Esophagus muscularis mucosa (tissue), 4 donors: Measurements from ENCODE around the gene MAGI1. TPM values are rescaled to one million over a fixed set of nuclear protein-coding genes. Genes with fewer than 3 reads are reported as not detected.

Experiments used
- DNase-seq: peaks from one replicate; pipeline ENCODE4 v3.0.0-alpha.2; 2017; ENCODE audit errors: extremely low spot score
- H3K27ac ChIP-seq, 4 donors: fragments of 200-600 bp; sonication (generic); replicated peaks in 1 of 4; 1 replicate in 3 of 4; 2 replicates in 1 of 4; pipeline ENCODE4 v1.5.1; 2016 to 2019; ENCODE audit warnings: mild to moderate bottlenecking in 1 of 4
- H3K27me3 ChIP-seq, 4 donors: fragments of 200-600 bp; sonication (generic); one replicate each; pipeline versions ENCODE4 v1.5.1 to v1.6.0; 2016 to 2019
- H3K36me3 ChIP-seq, 4 donors: fragments of 200-600 bp; sonication (generic); one replicate each; pipeline ENCODE4 v1.5.1; 2016 to 2019
- H3K4me1 ChIP-seq, 4 donors: fragments of 200-600 bp; sonication (generic); one replicate each; pipeline ENCODE4 v1.5.1; 2016 to 2019
- H3K4me3 ChIP-seq, 4 donors: fragments of 200-600 bp; sonication (generic); 1 replicate in 2 of 4; 2 replicates in 2 of 4; pipeline ENCODE4 v1.5.1; 2016 to 2019; ENCODE audit warnings: mild to moderate bottlenecking in 4 of 4, moderate library complexity in 1 of 4
- H3K9me3 ChIP-seq, 4 donors: fragments of 200-600 bp; sonication (generic); 1 replicate in 3 of 4; 2 replicates in 1 of 4; pipeline ENCODE4 v1.5.1; 2016 to 2019
- CTCF ChIP-seq, 3 experiments: fragments of 200-600 bp in 2 of 3; fragments of 450-650 bp in 1 of 3; sonication (generic) in 2 of 3; IDR thresholded peaks; one replicate each; pipeline ENCODE4 v1.5.1; 2017 to 2019; ENCODE audit warnings: antibody characterized with exemption in 3 of 3, mild to moderate bottlenecking in 2 of 3, moderate library complexity in 1 of 3
- EP300 ChIP-seq: sonication (generic); formaldehyde crosslinking; IDR thresholded peaks from one replicate; pipeline ENCODE4 v1.6.1; 2017; ENCODE audit warnings: antibody characterized with exemption
- POLR2A ChIP-seq: fragments of 450-650 bp; IDR thresholded peaks from one replicate; pipeline ENCODE4 v1.6.1; 2017; ENCODE audit warnings: antibody characterized with exemption, moderate library complexity, mild to moderate bottlenecking, low read depth
- POLR2AphosphoS5 ChIP-seq, 2 donors: sonication (generic); formaldehyde crosslinking; IDR thresholded peaks; one replicate each; pipeline ENCODE4 v1.6.1; 2017; ENCODE audit warnings: antibody characterized with exemption in 2 of 2
- WGBS: methylation state at CpG from one replicate; pipeline ENCODE4 v1.1.5; 2018; 5-methylcytosine and 5-hydroxymethylcytosine counted together
- intact Hi-C: fragments of 100-400 bp; cut with DNase I; formaldehyde crosslinking; loops from one replicate; pipeline ENCODE4 v1.15.1; 2023
- total RNA-seq, 4 donors: library from RNA; depleted of rRNA; stranded (reverse); fragments of >200 nt; gene quantifications; one replicate each; pipeline versions ENCODE4 v1.1.0 to v1.2.1, GENCODE V29; 2016

MAGI1 gene
- total RNA-seq, 4 donors from 2014 or later, result 17.1 to 35.1 (median 25.2) TPM

GRCh38 chr3:65809641-65810150 is 229.0 kb downstream of the MAGI1 start:
- Histone ChIP-seq H3K27me3 (no peaks in the 10 kb centered on the region), H3K36me3 (no peaks in the 10 kb centered on the region), H3K4me3 (no peak overlapping the region), H3K9me3 (no peaks in the 10 kb centered on the region), H3K4me1 (peaks cover 0 to 7% (median 5%) of the 10 kb centered on the region in 4 donors), H3K27ac (no peak overlapping the region)
- no peak for TF ChIP-seq CTCF (IDR thresholded peaks at IDR 0.05)
- TF ChIP-seq POLR2A, result no peak
- no peak for TF ChIP-seq POLR2AphosphoS5 (IDR thresholded peaks at IDR 0.05)
- TF ChIP-seq EP300, result no peak
- 77% methylated on average over 2 of the region's 2 CpGs for WGBS
- DNase-seq, result no peak
- intact Hi-C loops, result no loop called here

GRCh38 chr3:65808824-65809223 is 229.9 kb downstream of the MAGI1 start:
- H3K36me3 ChIP-seq, result no peaks in the 10 kb centered on the region
- DNase-seq, result no peak
- H3K4me1 ChIP-seq, result peaks cover 0 to 7% (median 5%) of the 10 kb centered on the region in 4 donors
- TF ChIP-seq POLR2AphosphoS5 (IDR thresholded peaks at IDR 0.05) (no peak), CTCF (IDR thresholded peaks at IDR 0.05) (no peak), POLR2A (no peak), EP300 (no peak)
- H3K27ac ChIP-seq, result no peak overlapping the region
- intact Hi-C loops, result no loop called here
- no peaks in the 10 kb centered on the region for H3K27me3 ChIP-seq
- H3K9me3 ChIP-seq, result no peaks in the 10 kb centered on the region
- 86% methylated on average over 3 of the region's 3 CpGs for WGBS
- no peak overlapping the region for H3K4me3 ChIP-seq

GRCh38 chr3:65808407-65808806 is 230.3 kb downstream of the MAGI1 start:
- H3K9me3 ChIP-seq, result no peaks in the 10 kb centered on the region
- H3K36me3 ChIP-seq, result no peaks in the 10 kb centered on the region
- no peak overlapping the region for H3K4me3 ChIP-seq
- H3K27ac ChIP-seq, result no peak overlapping the region
- TF ChIP-seq POLR2A, result no peak
- no peak for TF ChIP-seq EP300
- TF ChIP-seq CTCF (IDR thresholded peaks at IDR 0.05), result no peak
- no peak for TF ChIP-seq POLR2AphosphoS5 (IDR thresholded peaks at IDR 0.05)
- intact Hi-C loops, result no loop called here
- 85% methylated on average over 6 of the region's 6 CpGs for WGBS
- no peaks in the 10 kb centered on the region for H3K27me3 ChIP-seq
- H3K4me1 ChIP-seq, result peaks cover 0 to 7% (median 5%) of the 10 kb centered on the region in 4 donors
- DNase-seq, result no peak

GRCh38 chr3:65807225-65807624 is 231.5 kb downstream of the MAGI1 start:
- no peaks in the 10 kb centered on the region for H3K27me3 ChIP-seq
- H3K27ac ChIP-seq, result no peak overlapping the region
- no peaks in the 10 kb centered on the region for H3K36me3 ChIP-seq
- intact Hi-C loops, result no loop called here
- TF ChIP-seq CTCF (IDR thresholded peaks at IDR 0.05) (no peak), EP300 (no peak), POLR2AphosphoS5 (IDR thresholded peaks at IDR 0.05) (no peak), POLR2A (no peak)
- no peak overlapping the region for H3K4me3 ChIP-seq
- DNase-seq, result no peak
- H3K4me1 ChIP-seq, result peaks cover 0 to 7% (median 5%) of the 10 kb centered on the region in 4 donors
- H3K9me3 ChIP-seq, result no peaks in the 10 kb centered on the region
- WGBS, result 96% methylated on average over 5 of the region's 5 CpGs

- Histone ChIP-seq H3K27me3 (no peaks in the 10 kb centered on the region), H3K9me3 (no peaks in the 10 kb centered on the region), H3K4me3 (no peak overlapping the region), H3K4me1 (peaks cover 0 to 6% (median 5%) of the 10 kb centered on the region in 4 donors), H3K36me3 (no peaks in the 10 kb centered on the region), H3K27ac (no peak overlapping the region)
- TF ChIP-seq EP300, result no peak
- no peak for DNase-seq
- WGBS, result 86% methylated on average over 1 of the region's 1 CpG
- intact Hi-C loops, result no loop called here
Measured at GRCh38 chr3:65806600-65806999, 232.1 kb downstream of the MAGI1 start.
